A549 treated with dexamethasone at 1 μM for 4 hours (cell line): ENCODE measurements around the gene KRTAP24-1. TPM values are rescaled to one million over a fixed set of nuclear protein-coding genes. Genes with fewer than 3 reads are reported as not detected.

Source experiments
- total RNA-seq: library from RNA; stranded (reverse); fragments of 200-300 nt; extraction: Qiagen RNA extraction; gene quantifications from 5 replicates; pipeline ENCODE4 v1.2.3, GENCODE V29; 2022

KRTAP24-1 gene, protein sequence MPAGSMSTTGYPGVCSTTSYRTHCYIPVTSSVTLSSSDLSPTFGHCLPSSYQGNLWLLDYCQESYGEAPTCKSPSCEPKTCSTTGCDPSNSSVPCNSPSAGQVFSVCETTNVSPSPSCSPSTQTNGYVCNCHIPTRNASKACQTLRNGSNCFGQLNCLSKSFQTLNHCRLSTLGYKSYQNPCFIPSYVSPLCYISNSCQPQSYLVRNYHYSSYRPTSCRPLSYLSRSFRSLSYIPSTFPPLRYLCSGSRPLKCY
- total RNA-seq, result not detected in 5 replicates

DNA sequence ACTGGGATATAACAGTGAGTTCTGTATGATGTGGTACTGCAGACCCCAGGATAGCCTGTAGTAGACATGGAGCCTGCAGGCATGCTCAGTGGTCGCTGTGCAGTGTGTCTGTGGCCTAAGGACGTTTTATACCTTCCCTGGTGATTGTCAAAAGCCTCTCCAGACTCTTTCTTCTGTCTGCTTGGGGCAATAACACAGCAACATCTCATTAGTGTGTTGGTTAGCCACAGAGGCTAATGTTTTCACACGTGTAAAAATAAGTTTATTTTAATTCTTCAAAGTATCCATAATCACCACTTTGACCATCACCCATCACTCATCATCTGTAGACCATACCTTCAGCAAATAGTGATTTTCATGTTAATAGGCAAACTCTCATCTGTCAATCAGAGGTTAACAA lies at the start of gene KRTAP24-1:
TSS of gene KRTAP24-1 (minus strand) at position 101 of the 400 bp plus-strand sequence. CDS start at position 83, 18 bp downstream.

DNA sequence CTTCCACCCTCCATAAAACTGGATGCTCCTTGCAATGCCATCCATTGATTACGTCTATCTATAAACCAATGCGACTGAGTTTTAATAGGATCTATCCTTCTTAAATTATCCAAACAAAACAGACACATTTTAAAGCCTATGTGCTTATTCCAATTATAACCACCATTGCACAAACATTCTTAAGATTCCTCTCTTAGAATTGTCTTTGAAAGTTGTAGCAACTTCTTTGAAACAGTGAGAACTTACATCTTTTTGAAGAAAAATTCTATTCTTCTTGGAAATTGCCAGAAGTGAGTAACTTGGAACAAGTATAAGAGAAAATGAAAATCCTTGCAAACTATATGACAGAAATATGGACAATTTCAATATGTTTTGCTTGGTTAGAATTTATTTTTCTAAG lies 37.5 kb upstream of the KRTAP24-1 start, which contains the start of gene KRTAP26-1:
TSS of gene KRTAP26-1 (minus strand) at position 101 of the 400 bp plus-strand sequence. CDS start 280 bp downstream, outside the sequence.

DNA sequence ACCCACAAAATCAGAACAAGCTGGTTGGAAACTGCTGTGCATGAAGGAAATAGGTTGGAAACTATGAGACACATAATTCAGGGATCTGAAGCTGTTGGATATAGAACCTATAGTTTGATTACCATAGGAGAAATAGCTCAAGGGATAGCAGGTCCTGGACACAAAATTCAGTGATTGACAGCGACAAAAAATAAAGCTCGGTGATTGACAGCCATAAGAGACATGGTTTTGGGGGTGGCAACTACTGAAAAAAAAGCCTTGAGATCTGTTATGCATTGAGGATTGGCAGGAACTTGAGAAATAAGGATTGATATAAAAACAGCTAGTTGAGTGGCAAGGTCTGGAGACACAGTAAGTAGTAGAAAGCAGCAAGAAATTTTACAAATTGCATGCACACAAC lies 6.5 kb upstream of the KRTAP24-1 start, which contains the start of gene KRTAP25-1:
TSS of gene KRTAP25-1 (minus strand) at position 300 of the 400 bp plus-strand sequence. CDS start at position 276, 24 bp downstream.

Other genes starting within 250 kb of the KRTAP24-1 start
- not detected in 5 replicates for gene CLDN17, start 116.1 kb downstream of the KRTAP24-1 start, total RNA-seq
- not detected in 5 replicates for gene CLDN8, start 66.9 kb downstream of the KRTAP24-1 start, total RNA-seq
- gene KRTAP25-1, start 6.6 kb upstream of the KRTAP24-1 start, total RNA-seq, result not detected in 5 replicates
- not detected in 5 replicates for gene KRTAP26-1, start 37.4 kb upstream of the KRTAP24-1 start, total RNA-seq
- not detected in 5 replicates for gene KRTAP27-1, start 54.7 kb upstream of the KRTAP24-1 start, total RNA-seq
- gene KRTAP23-1, start 65.7 kb upstream of the KRTAP24-1 start, total RNA-seq, result not detected in 5 replicates
- 0.09 TPM in 1 of 5 replicates, not detected in the others for gene KRTAP13-2, start 89.3 kb upstream of the KRTAP24-1 start, total RNA-seq
- not detected in 5 replicates for gene KRTAP13-1, start 113.1 kb upstream of the KRTAP24-1 start, total RNA-seq
- not detected in 5 replicates for gene KRTAP13-3, start 143.0 kb upstream of the KRTAP24-1 start, total RNA-seq
- not detected in 5 replicates for gene KRTAP13-4, start 147.3 kb upstream of the KRTAP24-1 start, total RNA-seq
- gene KRTAP15-1, start 157.3 kb upstream of the KRTAP24-1 start, total RNA-seq, result not detected in 5 replicates
- not detected in 5 replicates for gene KRTAP19-1, start 197.4 kb upstream of the KRTAP24-1 start, total RNA-seq
- not detected in 5 replicates for gene KRTAP19-2, start 204.5 kb upstream of the KRTAP24-1 start, total RNA-seq
- not detected in 5 replicates for gene KRTAP19-3, start 209.1 kb upstream of the KRTAP24-1 start, total RNA-seq
- gene KRTAP19-4, start 214.2 kb upstream of the KRTAP24-1 start, total RNA-seq, result not detected in 5 replicates
- gene KRTAP19-5, start 219.2 kb upstream of the KRTAP24-1 start, total RNA-seq, result not detected in 5 replicates